HG03196 (cell line): ENCODE results near the gene ADARB1.

Source experiments
- ATAC-seq: cut with Tn5 transposase; IDR thresholded peaks from one replicate; pipeline ENCODE4 v1.9.1; 2021; ENCODE audit not compliant: unreplicated experiment

Gene ADARB1

GRCh38 chr21:45259206-45259840 is 184.9 kb downstream of the ADARB1 start:
- no peak for ATAC-seq

GRCh38 chr21:45260191-45260825 is 185.9 kb downstream of the ADARB1 start:
- ATAC-seq: no peak

GRCh38 chr21:45261093-45261492 is 186.7 kb downstream of the ADARB1 start:
- ATAC-seq: no peak

GRCh38 chr21:45262041-45262581 is 187.7 kb downstream of the ADARB1 start:
- ATAC-seq: no peak

- no peak for ATAC-seq
Observed at GRCh38 chr21:45262616-45263015, 188.2 kb downstream of the ADARB1 start.

GRCh38 chr21:45263534-45263933 is 189.2 kb downstream of the ADARB1 start:
- no peak for ATAC-seq

- no peak for ATAC-seq
Observed at GRCh38 chr21:45264146-45264911, 189.9 kb downstream of the ADARB1 start.

- no peak for ATAC-seq
Observed at GRCh38 chr21:45264912-45265515, 190.6 kb downstream of the ADARB1 start.

GRCh38 chr21:45265721-45266517 is 191.5 kb downstream of the ADARB1 start:
- no peak for ATAC-seq

GRCh38 chr21:45266518-45267389 is 192.4 kb downstream of the ADARB1 start:
- ATAC-seq: no peak

- ATAC-seq: no peak
Observed at GRCh38 chr21:45267390-45267760, 193.0 kb downstream of the ADARB1 start.

- no peak for ATAC-seq
Observed at GRCh38 chr21:45269861-45270260, 195.5 kb downstream of the ADARB1 start.

GRCh38 chr21:45270306-45270821 is 196.0 kb downstream of the ADARB1 start:
- ATAC-seq: no peak
